Transverse colon (tissue), 4 donors: ENCODE results near the gene COL23A1. TPM values are rescaled to one million over a fixed set of nuclear protein-coding genes. Genes with fewer than 3 reads are reported as not detected.

Experiments used
- DNase-seq: peaks from one replicate; pipeline ENCODE4 v3.0.0-alpha.2; 2019
- H3K27ac ChIP-seq, 4 donors: fragments of 200-600 bp; sonication (generic); 2 replicates each; pipeline ENCODE4 v1.5.1; 2016 to 2018; ENCODE audit warnings: inconsistent platforms in 4 of 4
- H3K27me3 ChIP-seq: fragments of 200-600 bp; sonication (generic); 2 replicates; pipeline ENCODE4 v1.5.1; 2017; ENCODE audit warnings: inconsistent platforms
- H3K36me3 ChIP-seq, 4 donors: fragments of 200-600 bp; sonication (generic); 2 replicates each; pipeline ENCODE4 v1.5.1; 2017 to 2019; ENCODE audit warnings: inconsistent platforms in 4 of 4
- H3K4me1 ChIP-seq, 4 donors: fragments of 200-600 bp; sonication (generic); 2 replicates each; pipeline ENCODE4 v1.5.1; 2017 to 2020; ENCODE audit warnings: inconsistent platforms in 4 of 4
- H3K4me3 ChIP-seq, 4 donors: fragments of 200-600 bp; sonication (generic); 1 replicate in 1 of 4; 2 replicates in 3 of 4; pipeline versions ENCODE4 v1.5.1 to v1.6.1; 2017 to 2019; ENCODE audit warnings: inconsistent platforms in 4 of 4
- H3K9me3 ChIP-seq, 2 donors: fragments of 200-600 bp; sonication (generic); 2 replicates each; pipeline ENCODE4 v1.5.1; 2017 to 2019; ENCODE audit warnings: inconsistent platforms in 2 of 2
- EP300 ChIP-seq: sonication (generic); formaldehyde crosslinking; IDR thresholded peaks from one replicate; pipeline ENCODE4 v1.6.1; 2017; ENCODE audit warnings: antibody characterized with exemption, low read depth
- POLR2A ChIP-seq: fragments of 450-650 bp; IDR thresholded peaks from one replicate; pipeline ENCODE4 v1.6.1; 2016; ENCODE audit warnings: antibody characterized with exemption, mild to moderate bottlenecking, moderate library complexity
- POLR2AphosphoS5 ChIP-seq, 3 donors: sonication (generic); formaldehyde crosslinking; IDR thresholded peaks; one replicate each; pipeline ENCODE4 v1.6.1; 2016; ENCODE audit warnings: antibody characterized with exemption in 3 of 3
- WGBS, 2 donors: methylation state at CpG; one replicate each; pipeline ENCODE4 v1.1.5; 2018; ENCODE audit warnings: low coverage in 1 of 2; 5-methylcytosine and 5-hydroxymethylcytosine counted together
- in situ Hi-C, 4 donors: fragments of 200-750 bp; cut with MboI; loops; one replicate each; pipeline versions ENCODE4 v1.15.0 to v1.15.1; 2017; ENCODE audit warnings: low sequenced_read_pairs in 3 of 4, low pct_ligation_motif_present in 1 of 4, low pct_unique_long_range_greater_than_20kb in 1 of 4
- intact Hi-C: fragments of 100-400 bp; cut with DNase I; formaldehyde crosslinking; loops from one replicate; pipeline ENCODE4 v1.15.1; 2023; ENCODE audit warnings: low total_unique reads
- total RNA-seq, 4 donors: library from RNA; depleted of rRNA; stranded (reverse); fragments of >200 nt; gene quantifications; one replicate each; pipeline ENCODE4 v1.1.0, GENCODE V29; 2016
- TF ChIP-seq, protein P1 (sequence below), 5 experiments: fragments of 200-600 bp in 3 of 5; fragments of 450-650 bp in 2 of 5; sonication (generic) in 3 of 5; IDR thresholded peaks; 1 replicate in 2 of 5; 2 replicates in 3 of 5; pipeline ENCODE4 v1.5.1; 2016 to 2017; ENCODE audit warnings: antibody characterized with exemption in 5 of 5, inconsistent platforms in 3 of 5, mild to moderate bottlenecking in 2 of 5, moderate library complexity in 1 of 5

COL23A1 gene
- total RNA-seq, 4 donors from 2014 or later = 0.14 to 2.2 (median 1.4) TPM; not detected in 1

DNA sequence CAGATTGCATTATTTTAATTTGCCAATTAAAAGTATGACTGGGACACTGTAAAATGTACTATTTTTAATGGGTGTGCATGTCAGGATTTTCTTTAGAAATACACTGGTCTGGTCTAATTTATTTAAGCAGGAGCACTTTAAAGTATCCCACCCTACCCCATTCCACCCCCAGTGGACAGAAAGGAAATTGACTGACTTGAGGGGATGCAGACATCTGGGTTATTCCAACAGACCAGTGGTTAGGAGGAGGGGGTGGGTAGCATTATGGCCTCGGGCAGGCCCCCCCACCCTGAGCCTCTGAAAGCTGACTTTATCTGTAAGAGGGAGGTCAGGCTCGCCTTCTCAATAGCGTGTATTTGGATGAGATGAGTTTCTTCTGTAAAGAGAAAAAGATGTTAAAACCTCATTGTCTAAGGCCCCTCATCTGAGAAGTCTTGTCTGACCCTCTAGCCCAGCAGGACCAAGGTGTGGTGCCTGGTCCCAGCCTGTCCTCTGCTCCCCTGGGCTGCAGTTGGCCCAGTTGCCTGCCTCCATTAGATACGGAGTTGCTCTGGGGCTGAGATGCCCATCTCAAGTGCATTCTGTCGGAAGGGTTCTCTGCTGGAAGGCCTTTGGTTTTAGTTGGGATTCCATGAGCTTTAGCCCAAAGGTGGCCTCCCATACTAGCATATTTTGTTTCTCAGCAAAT lies 381.5 kb downstream of the COL23A1 start:
- Histone ChIP-seq H3K4me1 (peaks cover 42 to 77% (median 60%) of the 10 kb centered on the region in 4 donors), H3K27ac (peak overlapping the region; percentile 99), H3K9me3 (no peaks in the 10 kb centered on the region), H3K27me3 (no peaks in the 10 kb centered on the region), H3K4me3 (no peak overlapping the region), H3K36me3 (peaks cover 0 to 38% (median 21%) of the 10 kb centered on the region in 4 donors)
- TF ChIP-seq POLR2AphosphoS5 (IDR thresholded peaks at IDR 0.05) = peak in 2 of 3 donors; percentile 25 to 31
- TF ChIP-seq, protein P1, sequence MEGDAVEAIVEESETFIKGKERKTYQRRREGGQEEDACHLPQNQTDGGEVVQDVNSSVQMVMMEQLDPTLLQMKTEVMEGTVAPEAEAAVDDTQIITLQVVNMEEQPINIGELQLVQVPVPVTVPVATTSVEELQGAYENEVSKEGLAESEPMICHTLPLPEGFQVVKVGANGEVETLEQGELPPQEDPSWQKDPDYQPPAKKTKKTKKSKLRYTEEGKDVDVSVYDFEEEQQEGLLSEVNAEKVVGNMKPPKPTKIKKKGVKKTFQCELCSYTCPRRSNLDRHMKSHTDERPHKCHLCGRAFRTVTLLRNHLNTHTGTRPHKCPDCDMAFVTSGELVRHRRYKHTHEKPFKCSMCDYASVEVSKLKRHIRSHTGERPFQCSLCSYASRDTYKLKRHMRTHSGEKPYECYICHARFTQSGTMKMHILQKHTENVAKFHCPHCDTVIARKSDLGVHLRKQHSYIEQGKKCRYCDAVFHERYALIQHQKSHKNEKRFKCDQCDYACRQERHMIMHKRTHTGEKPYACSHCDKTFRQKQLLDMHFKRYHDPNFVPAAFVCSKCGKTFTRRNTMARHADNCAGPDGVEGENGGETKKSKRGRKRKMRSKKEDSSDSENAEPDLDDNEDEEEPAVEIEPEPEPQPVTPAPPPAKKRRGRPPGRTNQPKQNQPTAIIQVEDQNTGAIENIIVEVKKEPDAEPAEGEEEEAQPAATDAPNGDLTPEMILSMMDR (IDR thresholded peaks at IDR 0.05) = peak in 3 of 5 experiments; percentile 15 to 37 (median 28)
- TF ChIP-seq POLR2A = no peak
- 49 to 50% methylated on average over 2 to 5 of the region's 5 CpGs for WGBS, 2 donors
- intact Hi-C loops (no loop called here), in situ Hi-C loops (no loop called here)
- no peak for DNase-seq

DNA sequence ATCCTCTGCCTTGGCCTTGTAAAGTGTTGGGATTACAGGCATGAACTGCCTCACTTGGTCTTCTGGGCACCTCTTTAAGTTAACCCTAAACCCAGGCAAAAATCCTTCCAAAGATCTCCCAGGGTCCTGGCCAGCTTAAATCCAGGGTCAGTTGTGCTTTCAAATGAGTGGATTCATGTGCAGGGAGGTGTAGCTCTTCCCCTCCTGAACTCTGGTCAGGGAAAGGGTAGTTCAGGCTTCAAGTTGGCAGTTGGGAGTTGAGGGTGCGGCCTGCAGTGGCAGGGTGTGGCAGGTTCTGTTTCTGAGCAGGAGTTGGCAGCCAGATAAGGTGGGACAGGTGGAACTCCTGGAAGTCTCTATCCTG lies 382.3 kb downstream of the COL23A1 start:
- H3K9me3 ChIP-seq = no peaks in the 10 kb centered on the region
- in situ Hi-C loops = no loop called here
- peak; percentile 98 for TF ChIP-seq EP300
- TF ChIP-seq POLR2A = no peak
- TF ChIP-seq, protein P1 (IDR thresholded peaks at IDR 0.05) = no peak
- TF ChIP-seq POLR2AphosphoS5 (IDR thresholded peaks at IDR 0.05) = peak; percentile 66 to 86 (median 85)
- peaks cover 0 to 37% (median 21%) of the 10 kb centered on the region in 4 donors for H3K36me3 ChIP-seq
- peak; percentile 83 for DNase-seq
- no peaks in the 10 kb centered on the region for H3K27me3 ChIP-seq
- peak overlapping the region; percentile 99 for H3K27ac ChIP-seq
- no peak overlapping the region for H3K4me3 ChIP-seq
- 62% methylated on average over 1 of the region's 1 CpG; no CpG with 5 or more reads in 1 of the 2 donors for WGBS, 2 donors
- intact Hi-C loops = no loop called here
- peaks cover 42 to 70% (median 53%) of the 10 kb centered on the region in 4 donors for H3K4me1 ChIP-seq

DNA sequence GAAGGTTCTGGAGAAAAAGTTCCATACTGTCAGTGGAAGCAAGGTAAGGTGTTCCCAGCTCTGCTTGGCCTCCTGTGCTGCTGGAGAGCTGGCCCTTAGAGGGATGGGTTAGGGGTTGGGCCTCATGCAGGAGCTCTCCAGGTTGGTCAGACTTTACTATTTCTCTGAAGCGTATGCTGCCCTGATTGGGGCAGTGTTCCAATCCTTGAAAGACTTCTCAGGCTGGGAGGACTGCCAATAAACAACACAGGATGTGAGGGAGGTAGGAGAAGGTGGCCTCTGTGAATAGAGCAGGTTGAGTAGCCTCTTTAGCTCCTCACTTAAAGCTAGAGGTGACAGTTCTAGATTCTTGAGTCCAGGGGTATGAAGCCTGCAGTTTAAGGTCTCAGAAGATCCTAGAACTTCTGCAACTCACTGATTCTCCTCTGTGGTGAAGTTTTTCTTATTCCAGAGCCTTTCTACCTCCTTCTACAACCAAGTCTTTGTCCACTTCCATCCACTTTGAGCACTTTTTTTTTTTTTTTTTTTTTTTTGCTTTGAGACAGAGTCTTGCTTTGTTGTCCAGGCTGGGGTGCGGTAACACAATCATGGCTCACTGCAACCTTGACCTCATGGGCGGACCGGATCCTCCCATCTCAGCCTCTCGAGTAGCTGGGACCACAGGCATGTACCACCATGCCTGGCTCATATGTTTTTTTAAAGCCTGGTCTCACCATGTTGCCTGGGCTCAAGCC lies 382.8 kb downstream of the COL23A1 start:
- intact Hi-C loops (no loop called here), in situ Hi-C loops (no loop called here)
- DNase-seq = peak; percentile 84
- H3K27me3 ChIP-seq = no peaks in the 10 kb centered on the region
- peak overlapping the region; percentile 99 for H3K27ac ChIP-seq
- H3K36me3 ChIP-seq = peaks cover 0 to 36% (median 19%) of the 10 kb centered on the region in 4 donors
- peaks cover 36 to 64% (median 47%) of the 10 kb centered on the region in 4 donors for H3K4me1 ChIP-seq
- H3K4me3 ChIP-seq = peak overlapping the region in 1 of 4 donors; percentile 93
- WGBS, 2 donors = 38% methylated on average over 5 of the region's 5 CpGs; no CpG with 5 or more reads in 1 of the 2 donors
- H3K9me3 ChIP-seq = no peaks in the 10 kb centered on the region
- peak; percentile 91 for TF ChIP-seq POLR2A
- TF ChIP-seq, protein P1 (IDR thresholded peaks at IDR 0.05) = no peak
- peak; percentile 82 to 92 (median 91) for TF ChIP-seq POLR2AphosphoS5 (IDR thresholded peaks at IDR 0.05)
- peak; percentile 8 for TF ChIP-seq EP300
